ENCODE results near the gene PCNX2.

Gene PCNX2

GRCh38 chr1:232950197-232951176 lies 345.0 kb downstream of the PCNX2 start, which contains the start of gene NTPCR (continued):
- TF ChIP-seq ZNF280C (tag by site-specific recombination; IDR thresholded peaks at IDR 0.05): no peak
- no peak for TF ChIP-seq GLI2 (tag by site-specific recombination; IDR thresholded peaks at IDR 0.05; ENCODE audit: borderline replicate concordance, low read depth)
- no peak for TF ChIP-seq ZNF302 (tag by site-specific recombination; IDR thresholded peaks at IDR 0.05; ENCODE audit: low read depth)
- no peak for TF ChIP-seq SETDB1 (IDR thresholded peaks at IDR 0.05; ENCODE audit: insufficient read length, low read length)
- TF ChIP-seq ZNF48 (tag by site-specific recombination; IDR thresholded peaks at IDR 0.05): no peak
- TF ChIP-seq KLF16 (tag by site-specific recombination; IDR thresholded peaks at IDR 0.05): peak; percentile 92
- TF ChIP-seq SALL2 (tag by site-specific recombination; IDR thresholded peaks at IDR 0.05; ENCODE audit: borderline replicate concordance): no peak
- peak; percentile 70 for TF ChIP-seq SP7 (tag by site-specific recombination; IDR thresholded peaks at IDR 0.05)
- no peak for TF ChIP-seq ZNF704 (tag by site-specific recombination; IDR thresholded peaks at IDR 0.05)
- TF ChIP-seq YY1 (tag by site-specific recombination; IDR thresholded peaks at IDR 0.05): peak; percentile 79
- peak; percentile 24 for TF ChIP-seq ZBTB8A (tag by site-specific recombination; IDR thresholded peaks at IDR 0.05)
- TF ChIP-seq ZNF488 (tag by site-specific recombination; IDR thresholded peaks at IDR 0.05): no peak
- TF ChIP-seq ZNF677 (tag by site-specific recombination; IDR thresholded peaks at IDR 0.05): no peak
- TF ChIP-seq ZNF157 (tag by site-specific recombination; IDR thresholded peaks at IDR 0.05): no peak
- 0 out of 2 replicates have a peak, but pooled peaks have one; percentile 19 for TF ChIP-seq ZNF324 (tag by site-specific recombination; IDR thresholded peaks at IDR 0.05)
- no peak for TF ChIP-seq AEBP2 (tag by site-specific recombination; IDR thresholded peaks at IDR 0.05; ENCODE audit: borderline replicate concordance)
- TF ChIP-seq ZXDB (tag by site-specific recombination; IDR thresholded peaks at IDR 0.05): peak; percentile 45
- no peak for TF ChIP-seq ZNF274 (IDR thresholded peaks at IDR 0.05; ENCODE audit: low read length)
- no peak for TF ChIP-seq ZNF274 (tag by site-specific recombination; IDR thresholded peaks at IDR 0.05; ENCODE audit: borderline replicate concordance)
- peak; percentile 65; the same call in 1 of the 2 replicates for TF ChIP-seq ZNF558 (tag by site-specific recombination; IDR thresholded peaks at IDR 0.05)
- TF ChIP-seq ZNF518A (tag by site-specific recombination; conservative IDR thresholded peaks at IDR 0.05; ENCODE audit: low read depth): peak; percentile 97
- TF ChIP-seq ZFP41 (tag by site-specific recombination; IDR thresholded peaks at IDR 0.05; ENCODE audit: borderline replicate concordance): no peak
- no peak for TF ChIP-seq ZNF560 (tag by site-specific recombination; IDR thresholded peaks at IDR 0.05; ENCODE audit: borderline replicate concordance)
- TF ChIP-seq ZNF10 (tag by site-specific recombination; IDR thresholded peaks at IDR 0.05): no peak
- no peak for TF ChIP-seq ZNF510 (tag by site-specific recombination; IDR thresholded peaks at IDR 0.05; ENCODE audit: insufficient replicate concordance)
- TF ChIP-seq ZNF155 (tag by site-specific recombination; IDR thresholded peaks at IDR 0.05): no peak
- no peak for TF ChIP-seq ZNF473 (tag by site-specific recombination; IDR thresholded peaks at IDR 0.05)
- TF ChIP-seq ZNF843 (tag by site-specific recombination; IDR thresholded peaks at IDR 0.05): no peak
- TF ChIP-seq ZNF548 (tag by site-specific recombination; IDR thresholded peaks at IDR 0.05): no peak
